Measurements from ENCODE around the gene SIN3B.
"Not testable (repeated sequence)": the region's sequence is repeated elsewhere in the genome, so short reads cannot be mapped to it uniquely, and the experiment has no call there.

SIN3B gene, protein sequence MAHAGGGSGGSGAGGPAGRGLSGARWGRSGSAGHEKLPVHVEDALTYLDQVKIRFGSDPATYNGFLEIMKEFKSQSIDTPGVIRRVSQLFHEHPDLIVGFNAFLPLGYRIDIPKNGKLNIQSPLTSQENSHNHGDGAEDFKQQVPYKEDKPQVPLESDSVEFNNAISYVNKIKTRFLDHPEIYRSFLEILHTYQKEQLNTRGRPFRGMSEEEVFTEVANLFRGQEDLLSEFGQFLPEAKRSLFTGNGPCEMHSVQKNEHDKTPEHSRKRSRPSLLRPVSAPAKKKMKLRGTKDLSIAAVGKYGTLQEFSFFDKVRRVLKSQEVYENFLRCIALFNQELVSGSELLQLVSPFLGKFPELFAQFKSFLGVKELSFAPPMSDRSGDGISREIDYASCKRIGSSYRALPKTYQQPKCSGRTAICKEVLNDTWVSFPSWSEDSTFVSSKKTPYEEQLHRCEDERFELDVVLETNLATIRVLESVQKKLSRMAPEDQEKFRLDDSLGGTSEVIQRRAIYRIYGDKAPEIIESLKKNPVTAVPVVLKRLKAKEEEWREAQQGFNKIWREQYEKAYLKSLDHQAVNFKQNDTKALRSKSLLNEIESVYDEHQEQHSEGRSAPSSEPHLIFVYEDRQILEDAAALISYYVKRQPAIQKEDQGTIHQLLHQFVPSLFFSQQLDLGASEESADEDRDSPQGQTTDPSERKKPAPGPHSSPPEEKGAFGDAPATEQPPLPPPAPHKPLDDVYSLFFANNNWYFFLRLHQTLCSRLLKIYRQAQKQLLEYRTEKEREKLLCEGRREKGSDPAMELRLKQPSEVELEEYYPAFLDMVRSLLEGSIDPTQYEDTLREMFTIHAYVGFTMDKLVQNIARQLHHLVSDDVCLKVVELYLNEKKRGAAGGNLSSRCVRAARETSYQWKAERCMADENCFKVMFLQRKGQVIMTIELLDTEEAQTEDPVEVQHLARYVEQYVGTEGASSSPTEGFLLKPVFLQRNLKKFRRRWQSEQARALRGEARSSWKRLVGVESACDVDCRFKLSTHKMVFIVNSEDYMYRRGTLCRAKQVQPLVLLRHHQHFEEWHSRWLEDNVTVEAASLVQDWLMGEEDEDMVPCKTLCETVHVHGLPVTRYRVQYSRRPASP

DNA sequence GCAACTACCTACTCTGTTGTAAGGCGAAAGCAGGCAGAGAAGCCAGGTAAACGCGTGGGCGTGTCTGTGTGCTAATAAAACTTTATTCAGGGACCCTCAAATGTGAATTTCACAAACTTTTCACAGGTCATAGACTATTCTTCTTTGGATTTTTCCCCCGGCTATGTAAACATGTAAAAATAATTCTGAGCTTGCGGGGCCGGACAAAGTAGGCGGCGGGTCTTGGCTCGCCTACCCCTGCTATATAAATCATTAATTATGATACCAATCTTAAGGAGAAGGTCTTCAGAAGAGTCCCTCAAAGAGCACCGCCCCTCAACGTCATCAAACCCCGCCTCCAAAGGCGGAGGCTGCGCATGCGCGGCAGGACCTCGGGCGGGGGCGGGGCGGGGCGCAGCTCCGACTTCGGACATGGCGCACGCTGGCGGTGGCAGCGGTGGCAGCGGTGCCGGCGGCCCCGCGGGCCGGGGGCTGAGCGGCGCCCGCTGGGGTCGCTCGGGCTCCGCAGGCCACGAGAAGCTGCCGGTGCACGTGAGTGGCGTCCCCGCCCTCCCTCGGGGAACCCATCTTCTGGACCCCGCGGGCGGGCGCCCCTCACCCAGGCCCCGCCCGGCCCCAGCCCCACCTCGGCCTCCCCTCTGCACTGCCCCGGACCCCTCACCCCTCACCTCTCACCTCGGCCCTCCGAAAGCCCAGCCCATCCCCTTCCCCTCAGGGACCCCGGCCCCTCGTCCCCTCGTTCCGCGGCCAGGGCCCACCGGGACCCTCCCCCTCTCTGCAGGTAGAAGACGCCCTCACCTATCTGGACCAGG lies at the start of gene SIN3B:
Gene SIN3B, plus strand, starts transcription at position 389 of the 812 bp plus-strand sequence. Its CDS starts 23 bp downstream, at position 412.
- peak within 1 kb of the TSS; percentile 74 for H3K9ac ChIP-seq (ENCODE audit: low read length)
- peaks cover 5% of the 10 kb centered on the region for H3K4me1 ChIP-seq (ENCODE audit: control insufficient read depth, insufficient read depth, low read length)
- no peaks in the 10 kb centered on the region for H3K27me3 ChIP-seq (ENCODE audit: control insufficient read depth, insufficient read depth, low read length)
- peak within 1 kb of the TSS; percentile 73 for H3K27ac ChIP-seq (ENCODE audit: low read depth, low read length)
- peak within 1 kb of the TSS; percentile 89 for H3K4me3 ChIP-seq (ENCODE audit: low read length)
- peaks cover 16% of the 10 kb centered on the region for H3K36me3 ChIP-seq (ENCODE audit: control insufficient read depth, insufficient read depth, low read length)

DNA sequence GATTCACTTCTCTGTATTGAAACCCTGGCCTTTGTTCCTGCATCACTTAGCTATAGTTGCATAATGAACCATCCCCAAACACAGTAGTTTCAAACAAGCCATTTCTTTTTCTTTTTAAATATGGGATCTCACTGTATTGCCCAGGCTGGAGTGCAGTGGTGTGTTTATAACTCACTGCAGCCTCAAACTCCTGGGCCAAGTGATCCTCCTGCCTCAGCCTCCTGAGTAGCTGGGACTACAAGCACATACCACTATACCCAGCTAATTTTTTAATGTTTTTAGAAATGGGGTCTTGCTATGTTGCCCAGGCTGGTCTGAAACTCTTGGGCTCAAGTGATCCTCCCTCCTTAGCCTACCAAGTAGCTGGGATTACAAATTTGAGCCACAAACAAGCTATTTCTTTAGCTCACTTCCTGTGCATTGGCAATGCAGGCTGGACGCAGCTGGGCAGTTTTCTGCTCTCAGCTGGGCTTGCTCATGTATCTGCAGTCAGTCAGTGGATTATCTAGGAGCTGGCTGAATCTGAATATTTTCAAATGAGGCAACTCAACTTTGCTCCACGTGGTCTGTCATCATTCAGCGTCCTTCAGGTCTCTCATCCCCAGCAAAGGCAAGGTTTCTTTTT lies 49.5 kb upstream of the SIN3B start:
- no peaks in the 10 kb centered on the region for H3K27me3 ChIP-seq (ENCODE audit: control insufficient read depth, insufficient read depth, low read length)
- no peaks in the 10 kb centered on the region for H3K4me1 ChIP-seq (ENCODE audit: control insufficient read depth, insufficient read depth, low read length)
- H3K4me3 ChIP-seq (ENCODE audit: low read length), result no peak overlapping the region
- no peaks in the 10 kb centered on the region for H3K36me3 ChIP-seq (ENCODE audit: control insufficient read depth, insufficient read depth, low read length)
- H3K27ac ChIP-seq (ENCODE audit: low read depth, low read length), result no peak overlapping the region
- no peak overlapping the region for H3K9ac ChIP-seq (ENCODE audit: low read length)

DNA sequence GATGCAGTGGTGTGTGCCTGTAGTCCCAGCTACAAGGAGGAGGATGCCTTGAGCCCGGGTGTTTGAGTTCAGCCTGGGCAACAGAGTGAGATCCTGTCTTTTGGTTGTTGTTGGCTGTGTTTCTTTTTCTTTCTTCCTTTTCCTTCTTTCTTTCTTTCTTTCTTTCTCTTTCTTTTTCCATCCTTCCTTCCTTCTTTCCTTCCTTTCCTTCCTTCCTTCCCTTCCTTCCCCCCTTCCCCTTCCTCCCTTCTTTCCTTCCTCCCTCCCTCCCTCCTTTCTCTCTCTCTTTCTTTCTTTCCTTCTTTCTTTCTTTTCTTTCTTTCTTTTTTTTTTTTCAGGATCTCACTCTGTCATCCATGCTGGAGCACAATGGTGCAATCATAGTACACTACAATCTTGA lies 46.5 kb upstream of the SIN3B start:
- Histone ChIP-seq H3K27me3 (ENCODE audit: control insufficient read depth, insufficient read depth, low read length) (no peaks in the 10 kb centered on the region), H3K9ac (ENCODE audit: low read length) (no peak overlapping the region), H3K36me3 (ENCODE audit: control insufficient read depth, insufficient read depth, low read length) (no peaks in the 10 kb centered on the region), H3K27ac (ENCODE audit: low read depth, low read length) (no peak overlapping the region), H3K4me3 (ENCODE audit: low read length) (no peak overlapping the region), H3K4me1 (ENCODE audit: control insufficient read depth, insufficient read depth, low read length) (no peaks in the 10 kb centered on the region)

DNA sequence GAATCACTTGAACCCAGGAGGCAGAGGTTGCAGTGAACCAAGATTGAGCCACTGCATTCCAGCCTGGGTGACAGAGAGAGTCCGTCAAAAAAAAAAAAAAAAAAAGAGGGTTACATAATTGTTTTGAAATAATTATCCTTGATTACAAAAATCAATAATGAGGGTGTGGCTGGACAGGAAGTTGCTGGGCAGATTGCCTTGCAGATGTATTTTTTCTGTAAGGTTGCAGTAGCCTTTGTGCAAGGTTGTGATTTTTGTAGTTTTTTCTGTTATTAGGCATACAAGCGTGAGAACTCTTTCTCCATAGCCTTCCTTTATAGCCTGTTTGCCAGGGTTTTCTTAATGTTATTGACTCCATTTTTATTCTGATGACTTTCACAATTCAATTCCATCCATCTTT lies 40.7 kb upstream of the SIN3B start:
- H3K4me3 ChIP-seq (ENCODE audit: low read length), result no peak overlapping the region
- H3K9ac ChIP-seq (ENCODE audit: low read length), result no peak overlapping the region

DNA sequence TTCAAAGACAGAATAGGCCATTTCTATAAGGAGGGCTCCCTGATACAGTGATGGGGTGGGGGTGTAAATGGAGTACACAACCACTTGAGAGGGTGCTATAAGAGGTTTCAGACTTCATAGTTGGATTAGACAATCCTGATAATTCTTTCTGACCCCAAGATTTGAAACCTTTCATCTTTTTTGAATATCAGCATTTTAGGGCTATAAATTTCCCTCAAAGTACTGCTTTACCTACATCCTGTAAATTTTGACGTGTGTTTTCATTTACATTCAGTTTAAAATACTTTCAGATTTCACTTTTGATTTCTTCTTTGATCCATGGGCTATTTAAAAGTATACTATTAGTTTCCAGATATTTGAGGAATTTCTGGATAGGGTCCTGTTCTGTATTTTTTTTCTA lies 40.0 kb upstream of the SIN3B start:
- Histone ChIP-seq H3K4me1 (ENCODE audit: control insufficient read depth, insufficient read depth, low read length) (no peaks in the 10 kb centered on the region), H3K36me3 (ENCODE audit: control insufficient read depth, insufficient read depth, low read length) (no peaks in the 10 kb centered on the region), H3K4me3 (ENCODE audit: low read length) (no peak overlapping the region)

More for the DNA sequence above, 40.7 kb upstream of the SIN3B start:
- H3K27ac ChIP-seq (ENCODE audit: low read depth, low read length), result no peak overlapping the region
- H3K27me3 ChIP-seq (ENCODE audit: control insufficient read depth, insufficient read depth, low read length), result no peaks in the 10 kb centered on the region
- no peaks in the 10 kb centered on the region for H3K4me1 ChIP-seq (ENCODE audit: control insufficient read depth, insufficient read depth, low read length)
- no peaks in the 10 kb centered on the region for H3K36me3 ChIP-seq (ENCODE audit: control insufficient read depth, insufficient read depth, low read length)

DNA sequence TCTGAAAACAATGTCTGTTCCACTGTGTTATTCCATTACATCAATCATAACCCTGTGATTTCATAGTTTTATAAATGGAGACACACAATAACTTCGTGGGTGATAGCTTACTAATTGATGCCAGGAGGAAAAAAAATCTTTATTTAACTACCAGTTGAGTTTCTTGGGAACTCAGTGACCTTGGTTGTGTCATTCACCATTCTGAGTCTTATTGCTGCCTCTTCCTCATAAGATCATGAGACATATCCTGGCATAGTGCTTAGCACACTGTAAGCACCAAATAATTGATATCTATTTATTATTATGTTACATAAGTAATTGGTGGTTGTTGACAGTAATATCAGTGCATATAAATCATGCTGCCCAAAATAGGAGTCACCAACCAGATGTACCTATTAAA lies 39.1 kb upstream of the SIN3B start:
- Histone ChIP-seq H3K27me3 (ENCODE audit: control insufficient read depth, insufficient read depth, low read length) (no peaks in the 10 kb centered on the region), H3K27ac (ENCODE audit: low read depth, low read length) (no peak overlapping the region), H3K4me3 (ENCODE audit: low read length) (no peak overlapping the region), H3K9ac (ENCODE audit: low read length) (no peak overlapping the region), H3K36me3 (ENCODE audit: control insufficient read depth, insufficient read depth, low read length) (no peaks in the 10 kb centered on the region), H3K4me1 (ENCODE audit: control insufficient read depth, insufficient read depth, low read length) (no peaks in the 10 kb centered on the region)

More for the DNA sequence above, 40.0 kb upstream of the SIN3B start:
- no peak overlapping the region for H3K9ac ChIP-seq (ENCODE audit: low read length)
- no peaks in the 10 kb centered on the region for H3K27me3 ChIP-seq (ENCODE audit: control insufficient read depth, insufficient read depth, low read length)
- H3K27ac ChIP-seq (ENCODE audit: low read depth, low read length), result no peak overlapping the region

DNA sequence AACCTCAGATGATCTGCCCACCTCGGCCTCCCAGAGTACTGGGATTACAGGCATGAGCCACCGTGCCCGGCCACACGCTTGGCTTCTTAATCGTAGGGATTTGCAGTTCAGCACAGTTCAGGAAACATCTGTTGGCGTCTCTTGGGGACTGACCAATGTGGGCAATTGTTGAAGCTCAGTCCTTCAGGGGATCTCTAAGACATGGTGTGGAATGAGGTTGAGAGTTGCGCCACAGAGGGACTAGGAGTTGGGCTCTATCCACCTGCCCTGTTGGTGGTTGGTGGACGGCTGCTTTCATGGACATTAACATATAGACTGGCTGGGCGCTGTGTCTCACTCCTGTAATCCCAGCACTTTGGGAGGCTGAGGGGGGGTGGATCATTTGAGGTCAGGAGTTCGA lies 37.3 kb upstream of the SIN3B start:
- Histone ChIP-seq H3K4me3 (ENCODE audit: low read length) (no peak overlapping the region), H3K9ac (ENCODE audit: low read length) (no peak overlapping the region), H3K4me1 (ENCODE audit: control insufficient read depth, insufficient read depth, low read length) (no peaks in the 10 kb centered on the region), H3K27me3 (ENCODE audit: control insufficient read depth, insufficient read depth, low read length) (no peaks in the 10 kb centered on the region), H3K36me3 (ENCODE audit: control insufficient read depth, insufficient read depth, low read length) (no peaks in the 10 kb centered on the region), H3K27ac (ENCODE audit: low read depth, low read length) (no peak overlapping the region)

DNA sequence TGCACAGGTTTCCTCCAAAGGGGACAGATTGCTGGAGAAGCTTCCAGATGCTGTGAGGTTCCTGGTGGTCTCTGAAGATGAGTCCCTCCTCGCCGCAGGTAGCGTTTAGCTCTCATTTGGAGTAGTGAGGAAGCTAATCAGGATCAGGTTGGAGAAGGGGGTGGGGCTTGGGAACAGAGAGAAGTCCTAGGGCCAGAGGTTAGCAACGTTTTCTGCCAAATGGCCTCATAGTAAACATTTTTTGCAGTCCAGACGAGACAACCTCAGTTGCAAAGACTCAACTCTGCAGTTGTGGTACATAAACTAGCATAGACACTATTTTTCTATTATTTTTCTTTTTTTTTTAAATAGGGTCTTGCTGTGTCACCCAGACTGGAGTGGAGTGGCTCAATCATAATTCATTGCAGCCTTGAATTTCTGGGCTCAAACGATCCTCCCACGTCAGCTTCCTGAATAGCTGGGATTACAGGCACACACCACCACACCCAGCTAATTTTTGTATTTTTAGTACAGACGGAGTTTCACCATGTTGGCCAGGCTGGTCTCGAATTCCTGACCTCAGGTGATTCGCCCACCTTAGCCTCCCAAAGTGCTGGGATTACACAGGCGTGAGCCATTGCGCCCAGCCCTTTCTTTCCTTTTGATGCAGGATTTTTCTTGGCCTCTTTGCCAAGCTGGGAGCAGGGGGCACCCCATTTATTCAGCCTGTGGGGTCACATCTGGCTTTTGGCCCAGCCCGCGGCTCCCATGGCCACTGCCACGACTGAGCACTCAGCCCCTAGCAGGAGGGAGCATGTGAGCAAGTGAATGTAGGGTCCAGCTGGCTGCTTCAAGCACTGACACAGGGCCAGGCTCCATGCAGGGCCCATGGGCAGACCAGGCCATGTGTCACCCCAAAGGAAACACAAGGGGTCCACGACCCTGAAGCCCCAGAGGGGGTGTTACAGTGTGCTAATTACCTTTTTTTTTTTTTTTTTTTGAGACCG lies 34.4 kb upstream of the SIN3B start:
- no peak overlapping the region for H3K9ac ChIP-seq (ENCODE audit: low read length)
- no peaks in the 10 kb centered on the region for H3K27me3 ChIP-seq (ENCODE audit: control insufficient read depth, insufficient read depth, low read length)
- no peak overlapping the region for H3K4me3 ChIP-seq (ENCODE audit: low read length)
- no peaks in the 10 kb centered on the region for H3K36me3 ChIP-seq (ENCODE audit: control insufficient read depth, insufficient read depth, low read length)
- H3K4me1 ChIP-seq (ENCODE audit: control insufficient read depth, insufficient read depth, low read length), result no peaks in the 10 kb centered on the region
- H3K27ac ChIP-seq (ENCODE audit: low read depth, low read length), result no peak overlapping the region

DNA sequence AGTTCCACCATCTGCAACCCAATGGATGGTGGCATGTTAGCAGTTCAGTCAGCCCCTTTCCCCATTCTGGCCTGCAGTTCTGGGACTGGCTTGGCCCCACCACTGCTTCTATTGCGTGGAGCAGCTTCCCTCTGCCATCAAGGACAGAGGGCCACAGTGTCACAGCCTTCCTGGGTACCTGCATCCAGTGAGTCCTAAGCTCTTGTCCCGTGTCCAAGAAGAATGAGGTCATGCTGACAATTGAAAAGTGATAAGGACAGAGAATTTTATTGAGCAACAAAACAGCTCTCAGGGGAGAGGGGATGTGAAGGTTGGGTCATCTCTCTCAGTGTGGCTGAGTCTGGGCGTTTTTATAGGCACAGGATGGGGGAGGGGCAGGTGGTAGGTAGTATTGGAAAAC lies 33.5 kb upstream of the SIN3B start:
- H3K9ac ChIP-seq (ENCODE audit: low read length), result no peak overlapping the region
- H3K27me3 ChIP-seq (ENCODE audit: control insufficient read depth, insufficient read depth, low read length), result no peaks in the 10 kb centered on the region
- no peak overlapping the region for H3K4me3 ChIP-seq (ENCODE audit: low read length)
- H3K27ac ChIP-seq (ENCODE audit: low read depth, low read length), result no peak overlapping the region
- H3K4me1 ChIP-seq (ENCODE audit: control insufficient read depth, insufficient read depth, low read length), result no peaks in the 10 kb centered on the region
- no peaks in the 10 kb centered on the region for H3K36me3 ChIP-seq (ENCODE audit: control insufficient read depth, insufficient read depth, low read length)

DNA sequence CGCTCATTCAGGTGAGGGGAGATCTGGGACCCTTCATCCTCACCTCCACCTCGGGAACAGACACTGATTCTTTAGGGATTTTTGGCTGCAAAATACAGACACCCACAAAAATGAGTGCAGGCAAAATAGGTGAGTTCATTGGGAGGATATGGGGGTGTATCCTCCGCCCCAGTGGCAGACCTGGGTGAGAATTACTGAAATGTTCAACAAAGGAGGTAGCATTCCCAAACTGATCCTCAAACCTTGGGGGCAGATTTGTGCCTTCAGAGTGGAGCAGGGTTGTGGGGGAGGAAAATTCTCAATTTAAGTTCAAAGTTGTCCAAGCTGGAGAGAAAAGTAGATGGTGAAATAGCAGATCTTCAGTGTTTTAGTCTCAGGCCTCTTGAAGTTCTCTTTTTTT lies 31.3 kb upstream of the SIN3B start:
- H3K36me3 ChIP-seq (ENCODE audit: control insufficient read depth, insufficient read depth, low read length), result no peaks in the 10 kb centered on the region
- H3K27ac ChIP-seq (ENCODE audit: low read depth, low read length), result no peak overlapping the region
- H3K4me1 ChIP-seq (ENCODE audit: control insufficient read depth, insufficient read depth, low read length), result no peaks in the 10 kb centered on the region

DNA sequence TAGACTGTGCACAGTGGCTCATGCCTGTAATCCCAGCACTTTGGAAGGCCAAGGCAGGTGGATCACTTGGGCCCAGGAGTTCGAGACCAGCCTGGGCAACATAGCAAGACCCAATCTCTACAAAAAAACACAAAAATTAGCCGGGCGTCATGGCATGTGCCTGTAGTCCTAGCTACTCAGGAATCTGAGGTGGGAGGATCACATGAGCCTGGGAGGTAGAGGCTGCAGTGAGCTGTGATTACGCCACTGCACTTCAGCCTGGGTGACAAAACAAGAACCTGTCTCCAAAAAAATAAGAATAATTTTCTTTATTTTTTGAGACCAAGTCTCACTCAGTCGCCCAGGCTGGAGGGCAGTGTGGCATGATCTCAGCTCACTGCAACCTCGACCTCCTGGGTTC lies 30.9 kb upstream of the SIN3B start:
- not testable (repeated sequence) for H3K4me1 ChIP-seq (ENCODE audit: control insufficient read depth, insufficient read depth, low read length); H3K9ac ChIP-seq (ENCODE audit: low read length); H3K4me3 ChIP-seq (ENCODE audit: low read length); H3K27ac ChIP-seq (ENCODE audit: low read depth, low read length); H3K36me3 ChIP-seq (ENCODE audit: control insufficient read depth, insufficient read depth, low read length); H3K27me3 ChIP-seq (ENCODE audit: control insufficient read depth, insufficient read depth, low read length)

More for the DNA sequence above, 31.3 kb upstream of the SIN3B start:
- Histone ChIP-seq H3K4me3 (ENCODE audit: low read length) (no peak overlapping the region), H3K27me3 (ENCODE audit: control insufficient read depth, insufficient read depth, low read length) (no peaks in the 10 kb centered on the region), H3K9ac (ENCODE audit: low read length) (no peak overlapping the region)

All from rectal smooth muscle tissue (tissue), 1 donor.